ENCODE measurements around the gene MYH4.

Gene MYH4

DNA sequence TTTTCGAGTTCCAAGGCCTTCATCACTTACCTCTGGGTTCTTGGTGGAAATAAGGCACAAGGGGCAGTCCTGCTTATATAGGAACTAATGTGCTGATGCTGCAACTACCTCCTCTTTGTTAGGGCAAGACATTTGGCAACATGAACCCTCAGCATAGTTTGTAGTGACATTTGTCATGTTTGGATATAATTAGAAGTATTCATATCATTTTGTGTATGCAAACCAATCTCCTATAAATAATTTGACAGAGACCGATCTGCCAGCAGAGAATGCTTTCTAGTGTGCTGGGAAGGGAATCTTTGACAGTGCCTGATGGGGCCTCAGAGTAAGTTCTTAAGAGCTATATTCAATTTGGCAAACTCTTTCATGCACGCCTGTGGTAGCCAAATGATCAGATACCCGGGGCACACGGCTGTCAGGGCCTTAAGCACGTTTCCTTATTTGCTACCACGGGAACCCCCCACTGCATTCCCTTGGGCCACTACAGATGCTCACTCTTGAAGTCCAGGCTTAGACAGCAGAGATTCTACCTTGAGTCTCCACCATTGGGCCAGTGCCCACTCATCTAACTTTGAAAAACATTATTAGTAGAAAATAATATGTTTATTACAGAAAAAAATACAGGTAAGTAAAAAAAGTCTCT, 47.3 kb downstream of the MYH4 start, which contains the start of gene MYH8:
TSS of gene MYH8 (minus strand) at position 51 of the 643 bp plus-strand sequence. CDS start 1,723 bp downstream, outside the sequence.
- DNase-seq (ENCODE audit: low spot score): no peak

GRCh38 chr17:10421211-10421610, 48.1 kb downstream of the MYH4 start:
- no peak for DNase-seq (ENCODE audit: low spot score)

DNA sequence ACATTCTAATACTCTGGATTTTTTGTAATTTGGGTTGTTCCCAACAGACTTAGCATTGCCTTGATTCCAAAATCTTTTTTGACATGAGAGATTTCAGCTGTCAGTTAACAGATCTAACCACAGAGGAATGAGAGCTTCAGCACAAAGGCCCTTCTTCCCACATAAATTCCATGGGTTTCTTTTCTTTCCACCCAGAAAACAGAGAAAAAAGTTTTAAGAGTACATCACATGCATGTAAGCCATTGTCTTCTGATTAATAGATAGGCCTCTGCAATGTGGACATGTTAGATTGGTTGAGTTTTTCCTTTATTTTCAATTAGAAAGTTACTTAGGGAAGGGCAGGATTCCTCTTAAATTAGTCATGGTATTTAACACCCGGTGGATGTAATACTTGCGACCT, 48.5 kb downstream of the MYH4 start:
- DNase-seq (ENCODE audit: low spot score): no peak

GRCh38 chr17:10417431-10417830, 51.9 kb downstream of the MYH4 start:
- no peak for DNase-seq (ENCODE audit: low spot score)

- DNase-seq (ENCODE audit: low spot score): no peak
Observed at GRCh38 chr17:10415161-10415560, 54.2 kb downstream of the MYH4 start.

- no peak for DNase-seq (ENCODE audit: low spot score)
Observed at GRCh38 chr17:10403589-10403988, 65.8 kb downstream of the MYH4 start.

DNA sequence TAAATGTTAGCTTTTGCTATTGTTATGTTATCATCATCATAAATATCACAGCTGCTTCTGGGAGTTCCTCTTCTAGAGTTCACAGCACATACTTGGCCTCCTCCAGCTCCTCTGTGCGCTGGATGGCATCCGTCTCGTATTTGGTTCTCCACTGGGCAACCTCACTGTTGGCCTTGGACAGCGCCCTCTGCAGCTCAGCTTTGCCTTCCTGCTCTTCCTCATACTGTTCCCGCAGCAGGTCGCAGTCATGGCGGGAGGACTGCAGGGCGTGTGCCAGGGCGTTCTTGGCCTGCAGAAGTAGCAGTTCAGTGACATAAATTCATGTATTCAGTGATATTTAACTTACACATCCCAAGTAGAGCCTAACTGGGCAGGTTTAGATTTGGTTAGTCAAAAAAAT, 71.0 kb downstream of the MYH4 start:
- DNase-seq (ENCODE audit: low spot score): no peak

- no peak for DNase-seq (ENCODE audit: low spot score)
Observed at GRCh38 chr17:10396524-10397163, 72.7 kb downstream of the MYH4 start.

GRCh38 chr17:10394201-10394887, 75.0 kb downstream of the MYH4 start:
- no peak for DNase-seq (ENCODE audit: low spot score)
